GM19351 (cell line): ENCODE measurements around the gene NEK2.

ENCODE experiments used
- ATAC-seq: cut with Tn5 transposase; IDR thresholded peaks from one replicate; pipeline ENCODE4 v1.9.1; 2021; ENCODE audit warnings: mild to moderate bottlenecking, moderate library complexity; ENCODE audit not compliant: unreplicated experiment

NEK2 gene

GRCh38 chr1:211612786-211613107 lies 62.7 kb downstream of the NEK2 start:
- no peak for ATAC-seq
